ENCODE data around the gene CORO2A. TPM values are rescaled to one million over a fixed set of nuclear protein-coding genes. Genes with fewer than 3 reads are reported as not detected.

Gene CORO2A
- total RNA-seq, 2 donors from 2014 or later, result 1.2 to 3.1 TPM

- no peak overlapping the region for H3K4me3 ChIP-seq
- peaks cover 10% of the 10 kb centered on the region for H3K36me3 ChIP-seq
- no peak overlapping the region for H3K27ac ChIP-seq
- TF ChIP-seq CTCF (IDR thresholded peaks at IDR 0.05), result no peak
- H3K27me3 ChIP-seq (replicated peaks; ENCODE audit: insufficient read depth), result no peaks in the 10 kb centered on the region
- DNase-seq (ENCODE audit: low spot score), result no peak
- no peaks in the 10 kb centered on the region for H3K4me1 ChIP-seq (ENCODE audit: control insufficient read depth in 1 of 2, low read depth in 2 of 2)
- ATAC-seq (ENCODE audit: insufficient number of reproducible peaks, low FRiP score, low read depth), result no peak
- H3K9me3 ChIP-seq, result no peaks in the 10 kb centered on the region
Observed at GRCh38 chr9:98208635-98209034, 16.2 kb upstream of the CORO2A start.

GRCh38 chr9:98207606-98208005 is 15.2 kb upstream of the CORO2A start:
- Histone ChIP-seq H3K36me3 (peaks cover 5% of the 10 kb centered on the region), H3K4me1 (ENCODE audit: control insufficient read depth in 1 of 2, low read depth in 2 of 2) (no peaks in the 10 kb centered on the region), H3K27ac (no peak overlapping the region), H3K27me3 (replicated peaks; ENCODE audit: insufficient read depth) (no peaks in the 10 kb centered on the region), H3K9me3 (no peaks in the 10 kb centered on the region), H3K4me3 (no peak overlapping the region)
- no peak for TF ChIP-seq CTCF (IDR thresholded peaks at IDR 0.05)
- ATAC-seq (ENCODE audit: insufficient number of reproducible peaks, low FRiP score, low read depth), result no peak
- no peak for DNase-seq (ENCODE audit: low spot score)

GRCh38 chr9:98206754-98207153 is 14.3 kb upstream of the CORO2A start:
- no peaks in the 10 kb centered on the region for H3K27me3 ChIP-seq (replicated peaks; ENCODE audit: insufficient read depth)
- H3K4me1 ChIP-seq (ENCODE audit: control insufficient read depth in 1 of 2, low read depth in 2 of 2), result no peaks in the 10 kb centered on the region
- TF ChIP-seq CTCF (IDR thresholded peaks at IDR 0.05), result no peak
- no peak overlapping the region for H3K27ac ChIP-seq
- no peak for DNase-seq (ENCODE audit: low spot score)
- no peak for ATAC-seq (ENCODE audit: insufficient number of reproducible peaks, low FRiP score, low read depth)
- no peaks in the 10 kb centered on the region for H3K9me3 ChIP-seq
- no peak overlapping the region for H3K4me3 ChIP-seq
- peaks cover 4% of the 10 kb centered on the region for H3K36me3 ChIP-seq

GRCh38 chr9:98204692-98205091 is 12.3 kb upstream of the CORO2A start:
- no peak overlapping the region for H3K4me3 ChIP-seq
- no peaks in the 10 kb centered on the region for H3K27me3 ChIP-seq (replicated peaks; ENCODE audit: insufficient read depth)
- ATAC-seq (ENCODE audit: insufficient number of reproducible peaks, low FRiP score, low read depth), result no peak
- TF ChIP-seq CTCF (IDR thresholded peaks at IDR 0.05), result no peak
- H3K27ac ChIP-seq, result no peak overlapping the region
- no peaks in the 10 kb centered on the region for H3K4me1 ChIP-seq (ENCODE audit: control insufficient read depth in 1 of 2, low read depth in 2 of 2)
- H3K9me3 ChIP-seq, result no peaks in the 10 kb centered on the region
- no peaks in the 10 kb centered on the region for H3K36me3 ChIP-seq
- DNase-seq (ENCODE audit: low spot score), result no peak

GRCh38 chr9:98203153-98203552 is 10.7 kb upstream of the CORO2A start:
- no peaks in the 10 kb centered on the region for H3K36me3 ChIP-seq
- no peaks in the 10 kb centered on the region for H3K27me3 ChIP-seq (replicated peaks; ENCODE audit: insufficient read depth)
- ATAC-seq (ENCODE audit: insufficient number of reproducible peaks, low FRiP score, low read depth) (no peak), DNase-seq (ENCODE audit: low spot score) (no peak)
- no peaks in the 10 kb centered on the region for H3K4me1 ChIP-seq (ENCODE audit: control insufficient read depth in 1 of 2, low read depth in 2 of 2)
- no peak overlapping the region for H3K4me3 ChIP-seq
- H3K9me3 ChIP-seq, result no peaks in the 10 kb centered on the region
- H3K27ac ChIP-seq, result no peak overlapping the region
- TF ChIP-seq CTCF (IDR thresholded peaks at IDR 0.05), result no peak
